ENCODE results near the gene CAPN9. TPM values are rescaled to one million over a fixed set of nuclear protein-coding genes. Genes with fewer than 3 reads are reported as not detected.
"Not testable (repeated sequence)": the region's sequence is repeated elsewhere in the genome, so short reads cannot be mapped to it uniquely, and the experiment has no call there.

Gene CAPN9
- total RNA-seq, 1 donor from 2014 or later, result not detected

GRCh38 chr1:230760360-230760827, 13.2 kb downstream of the CAPN9 start:
- TF ChIP-seq CTCF (IDR thresholded peaks at IDR 0.05), result no peak
- Mint-ChIP-seq H3K36me3 (ENCODE audit: unreplicated experiment) (peaks cover 2% of the 10 kb centered on the region), H3K4me3 (ENCODE audit: unreplicated experiment) (no peak overlapping the region), H3K4me1 (ENCODE audit: unreplicated experiment) (no peaks in the 10 kb centered on the region), H3K9me3 (ENCODE audit: unreplicated experiment) (peaks cover 8% of the 10 kb centered on the region), H3K27ac (ENCODE audit: unreplicated experiment) (no peak overlapping the region), H3K27me3 (ENCODE audit: unreplicated experiment) (peaks cover 16% of the 10 kb centered on the region)
- no peak for DNase-seq (ENCODE audit: extremely low spot score, unreplicated experiment)

GRCh38 chr1:230761443-230762167, 14.4 kb downstream of the CAPN9 start:
- Mint-ChIP-seq H3K4me1 (ENCODE audit: unreplicated experiment) (no peaks in the 10 kb centered on the region), H3K4me3 (ENCODE audit: unreplicated experiment) (no peak overlapping the region), H3K36me3 (ENCODE audit: unreplicated experiment) (peaks cover 2% of the 10 kb centered on the region), H3K27me3 (ENCODE audit: unreplicated experiment) (peaks cover 16% of the 10 kb centered on the region), H3K27ac (ENCODE audit: unreplicated experiment) (no peak overlapping the region), H3K9me3 (ENCODE audit: unreplicated experiment) (peaks cover 8% of the 10 kb centered on the region)
- TF ChIP-seq CTCF (IDR thresholded peaks at IDR 0.05), result no peak
- DNase-seq (ENCODE audit: extremely low spot score, unreplicated experiment), result no peak

- Mint-ChIP-seq H3K4me3 (ENCODE audit: unreplicated experiment) (no peak overlapping the region), H3K27me3 (ENCODE audit: unreplicated experiment) (peaks cover 10% of the 10 kb centered on the region)
These were observed 16.9 kb downstream of the CAPN9 start for GRCh38 chr1:230763927-230764591.

GRCh38 chr1:230766318-230766717, 19.1 kb downstream of the CAPN9 start:
- peaks cover 11% of the 10 kb centered on the region for H3K9me3 Mint-ChIP-seq (ENCODE audit: unreplicated experiment)
- no peak overlapping the region for H3K27ac Mint-ChIP-seq (ENCODE audit: unreplicated experiment)
- H3K4me1 Mint-ChIP-seq (ENCODE audit: unreplicated experiment), result no peaks in the 10 kb centered on the region
- DNase-seq (ENCODE audit: extremely low spot score, unreplicated experiment), result no peak
- H3K36me3 Mint-ChIP-seq (ENCODE audit: unreplicated experiment), result no peaks in the 10 kb centered on the region
- H3K4me3 Mint-ChIP-seq (ENCODE audit: unreplicated experiment), result no peak overlapping the region
- peaks cover 4% of the 10 kb centered on the region for H3K27me3 Mint-ChIP-seq (ENCODE audit: unreplicated experiment)
- TF ChIP-seq CTCF (IDR thresholded peaks at IDR 0.05), result no peak

More at GRCh38 chr1:230763927-230764591, 16.9 kb downstream of the CAPN9 start:
- H3K4me1 Mint-ChIP-seq (ENCODE audit: unreplicated experiment), result no peaks in the 10 kb centered on the region
- no peak overlapping the region for H3K27ac Mint-ChIP-seq (ENCODE audit: unreplicated experiment)
- no peaks in the 10 kb centered on the region for H3K36me3 Mint-ChIP-seq (ENCODE audit: unreplicated experiment)
- H3K9me3 Mint-ChIP-seq (ENCODE audit: unreplicated experiment), result peaks cover 8% of the 10 kb centered on the region
- no peak for DNase-seq (ENCODE audit: extremely low spot score, unreplicated experiment)
- TF ChIP-seq CTCF (IDR thresholded peaks at IDR 0.05), result no peak

GRCh38 chr1:230767859-230768612, 20.8 kb downstream of the CAPN9 start:
- not testable (repeated sequence) for H3K4me3 Mint-ChIP-seq (ENCODE audit: unreplicated experiment); H3K27me3 Mint-ChIP-seq (ENCODE audit: unreplicated experiment); H3K27ac Mint-ChIP-seq (ENCODE audit: unreplicated experiment); H3K36me3 Mint-ChIP-seq (ENCODE audit: unreplicated experiment); H3K4me1 Mint-ChIP-seq (ENCODE audit: unreplicated experiment); DNase-seq (ENCODE audit: extremely low spot score, unreplicated experiment)
- peaks cover 11% of the 10 kb centered on the region for H3K9me3 Mint-ChIP-seq (ENCODE audit: unreplicated experiment)

All from osteocyte (in vitro differentiated cells).